Measurements from ENCODE around the gene NLGN1.

DNA sequence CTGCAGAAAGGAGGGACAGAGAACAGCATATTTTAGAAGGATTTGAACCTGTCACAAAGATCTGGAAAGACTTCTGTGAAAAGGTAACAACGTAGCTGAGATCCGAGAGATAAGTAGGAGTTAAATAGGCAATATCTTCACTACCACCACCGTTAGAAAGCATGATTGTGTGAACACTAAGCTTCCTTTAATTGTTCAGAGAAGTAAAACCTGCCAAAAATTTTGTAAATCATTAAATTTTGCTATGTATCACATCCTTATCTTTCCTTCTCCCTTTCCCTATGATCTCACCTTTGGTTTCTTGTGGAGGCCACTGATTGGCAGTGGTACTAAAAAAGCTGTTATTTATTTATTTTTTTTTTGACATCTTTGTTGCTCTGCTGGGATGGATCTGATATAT lies 346.9 kb downstream of the NLGN1 start:
- no peak for TF ChIP-seq JUND (IDR thresholded peaks at IDR 0.05; ENCODE audit: low read length)
- TF ChIP-seq, protein P1, sequence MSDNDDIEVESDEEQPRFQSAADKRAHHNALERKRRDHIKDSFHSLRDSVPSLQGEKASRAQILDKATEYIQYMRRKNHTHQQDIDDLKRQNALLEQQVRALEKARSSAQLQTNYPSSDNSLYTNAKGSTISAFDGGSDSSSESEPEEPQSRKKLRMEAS (IDR thresholded peaks at IDR 0.05): no peak
- TF ChIP-seq, protein P2, sequence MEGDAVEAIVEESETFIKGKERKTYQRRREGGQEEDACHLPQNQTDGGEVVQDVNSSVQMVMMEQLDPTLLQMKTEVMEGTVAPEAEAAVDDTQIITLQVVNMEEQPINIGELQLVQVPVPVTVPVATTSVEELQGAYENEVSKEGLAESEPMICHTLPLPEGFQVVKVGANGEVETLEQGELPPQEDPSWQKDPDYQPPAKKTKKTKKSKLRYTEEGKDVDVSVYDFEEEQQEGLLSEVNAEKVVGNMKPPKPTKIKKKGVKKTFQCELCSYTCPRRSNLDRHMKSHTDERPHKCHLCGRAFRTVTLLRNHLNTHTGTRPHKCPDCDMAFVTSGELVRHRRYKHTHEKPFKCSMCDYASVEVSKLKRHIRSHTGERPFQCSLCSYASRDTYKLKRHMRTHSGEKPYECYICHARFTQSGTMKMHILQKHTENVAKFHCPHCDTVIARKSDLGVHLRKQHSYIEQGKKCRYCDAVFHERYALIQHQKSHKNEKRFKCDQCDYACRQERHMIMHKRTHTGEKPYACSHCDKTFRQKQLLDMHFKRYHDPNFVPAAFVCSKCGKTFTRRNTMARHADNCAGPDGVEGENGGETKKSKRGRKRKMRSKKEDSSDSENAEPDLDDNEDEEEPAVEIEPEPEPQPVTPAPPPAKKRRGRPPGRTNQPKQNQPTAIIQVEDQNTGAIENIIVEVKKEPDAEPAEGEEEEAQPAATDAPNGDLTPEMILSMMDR (IDR thresholded peaks at IDR 0.05; ENCODE audit: control extremely low read depth in 1 of 3, insufficient read depth in 1 of 3, low read depth in 1 of 3, low read length in 3 of 3): no peak
- no peak for TF ChIP-seq EGR1 (IDR thresholded peaks at IDR 0.05; ENCODE audit: borderline replicate concordance, low read depth, low read length)
- no peak for TF ChIP-seq RAD21 (IDR thresholded peaks at IDR 0.05 in 1 of 2, conservative IDR thresholded peaks at IDR 0.05 in 1 of 2; ENCODE audit: low read depth in 2 of 2, low read length in 2 of 2)
- no peak for TF ChIP-seq GTF2F1 (IDR thresholded peaks at IDR 0.05; ENCODE audit: borderline replicate concordance, low read depth, low read length)
- TF ChIP-seq TEAD4 (IDR thresholded peaks at IDR 0.05; ENCODE audit: low read depth, low read length): no peak
- TF ChIP-seq PHF8 (conservative IDR thresholded peaks at IDR 0.05; ENCODE audit: low read depth, low read length): no peak
- no peak for TF ChIP-seq POLR2AphosphoS5 (IDR thresholded peaks at IDR 0.05; ENCODE audit: low read depth, low read length)
